Hepatocyte (in vitro differentiated cells): ENCODE measurements around the gene BCAR1. TPM values are rescaled to one million over a fixed set of nuclear protein-coding genes. Genes with fewer than 3 reads are reported as not detected.

Experiments
- DNase-seq: peaks from one replicate; pipeline ENCODE4 v3.0.0-alpha.2; 2016; ENCODE audit warnings: low spot score
- H2AFZ ChIP-seq: fragments of 200-600 bp; sonication (generic); 2 replicates; pipeline ENCODE4 v1.6.0; 2016; ENCODE audit warnings: antibody characterized with exemption, mild to moderate bottlenecking
- H3K27ac ChIP-seq: fragments of 200-600 bp; sonication (generic); 2 replicates; pipeline ENCODE4 v1.5.1; 2016; ENCODE audit warnings: mild to moderate bottlenecking
- H3K27me3 ChIP-seq: fragments of 200-600 bp; sonication (generic); 2 replicates; pipeline ENCODE4 v1.6.1; 2016
- H3K36me3 ChIP-seq: fragments of 200-600 bp; sonication (generic); replicated peaks from 2 replicates; pipeline ENCODE4 v1.5.1; 2016; ENCODE audit warnings: low read depth; ENCODE audit not compliant: insufficient read depth
- H3K4me1 ChIP-seq: fragments of 200-600 bp; sonication (generic); 2 replicates; pipeline ENCODE4 v1.5.1; 2016; ENCODE audit warnings: mild to moderate bottlenecking, moderate library complexity; ENCODE audit not compliant: insufficient read depth
- H3K4me2 ChIP-seq: fragments of 200-600 bp; sonication (generic); 2 replicates; pipeline ENCODE4 v1.6.0; 2016
- H3K4me3 ChIP-seq: fragments of 200-600 bp; sonication (generic); 2 replicates; pipeline ENCODE4 v1.5.1; 2016; ENCODE audit warnings: mild to moderate bottlenecking
- H3K79me2 ChIP-seq: fragments of 200-600 bp; sonication (generic); 2 replicates; pipeline ENCODE4 v1.6.0; 2017; ENCODE audit warnings: mild to moderate bottlenecking
- H3K9me2 ChIP-seq: fragments of 200-600 bp; sonication (generic); replicated peaks from 2 replicates; pipeline ENCODE4 v1.6.0; 2017; ENCODE audit warnings: mild to moderate bottlenecking; ENCODE audit not compliant: insufficient read depth
- H3K9me3 ChIP-seq: fragments of 200-600 bp; sonication (generic); 2 replicates; pipeline ENCODE4 v1.5.1; 2016; ENCODE audit warnings: low read depth, mild to moderate bottlenecking
- H4K20me1 ChIP-seq: fragments of 200-600 bp; sonication (generic); 2 replicates; pipeline ENCODE4 v1.6.0; 2016; ENCODE audit warnings: mild to moderate bottlenecking; ENCODE audit not compliant: insufficient read depth, poor library complexity, severe bottlenecking
- CTCF ChIP-seq: fragments of 200-600 bp; sonication (generic); IDR thresholded peaks from 2 replicates; pipeline ENCODE4 v1.5.1; 2016; ENCODE audit warnings: antibody characterized with exemption, mild to moderate bottlenecking; ENCODE audit not compliant: poor library complexity
- EZH2 ChIP-seq: fragments of 200-600 bp; sonication (generic); IDR thresholded peaks from 2 replicates; pipeline ENCODE4 v1.6.1; 2016; ENCODE audit warnings: antibody characterized with exemption, mild to moderate bottlenecking, borderline replicate concordance
- EZH2phosphoT487 ChIP-seq: fragments of 200-600 bp; sonication (generic); IDR thresholded peaks from one replicate; pipeline ENCODE4 v1.6.1; 2018; ENCODE audit warnings: antibody characterized with exemption, mild to moderate bottlenecking, low read depth, moderate library complexity; ENCODE audit not compliant: unreplicated experiment, severe bottlenecking
- WGBS: methylation state at CpG from one replicate; pipeline ENCODE4 v1.1.6; 2016; ENCODE audit warnings: low lambda C conversion rate; ENCODE audit errors: missing lambda C conversion rate; 5-methylcytosine and 5-hydroxymethylcytosine counted together
- polyA plus RNA-seq: library from polyadenylated mRNA; unstranded; fragments of >200 nt; fragmentation: Nextera tagmentation; extraction: Ambion mirVana; gene quantifications from 2 replicates; pipeline ENCODE4 v1.2.1, GENCODE V29; 2016
- total RNA-seq: library from RNA; depleted of rRNA; stranded (reverse); fragments of >200 nt; gene quantifications from 2 replicates; pipeline ENCODE4 v1.2.3, GENCODE V29; 2014

The BCAR1 gene
- total and polyA plus RNA-seq, 2 experiments from 2014 or later: 77.3 to 112 TPM

- Histone ChIP-seq H3K9me3 (no peaks in the 10 kb centered on the region), H3K36me3 (no peaks in the 10 kb centered on the region), H3K27me3 (no peaks in the 10 kb centered on the region), H4K20me1 (peaks cover 3% of the 10 kb centered on the region), H2AFZ (no peak overlapping the region), H3K79me2 (peaks cover 14% of the 10 kb centered on the region), H3K4me1 (no peaks in the 10 kb centered on the region), H3K27ac (no peak overlapping the region), H3K9me2 (no peaks in the 10 kb centered on the region), H3K4me3 (no peak overlapping the region), H3K4me2 (no peak overlapping the region)
- 95% methylated on average over 16 of the region's 17 CpGs for WGBS
- TF ChIP-seq EZH2 (no peak), CTCF (no peak), EZH2phosphoT487 (no peak)
- DNase-seq: no peak
Measured at GRCh38 chr16:75228143-75228976, 23.1 kb downstream of the BCAR1 start.

- TF ChIP-seq CTCF (no peak), EZH2phosphoT487 (no peak), EZH2 (no peak)
- Histone ChIP-seq H3K27me3 (no peaks in the 10 kb centered on the region), H3K27ac (no peak overlapping the region), H3K4me2 (no peak overlapping the region), H4K20me1 (no peaks in the 10 kb centered on the region), H2AFZ (no peak overlapping the region), H3K9me2 (no peaks in the 10 kb centered on the region), H3K79me2 (peaks cover 7% of the 10 kb centered on the region), H3K9me3 (no peaks in the 10 kb centered on the region), H3K4me3 (no peak overlapping the region), H3K36me3 (no peaks in the 10 kb centered on the region), H3K4me1 (no peaks in the 10 kb centered on the region)
- 94% methylated on average over 18 of the region's 18 CpGs for WGBS
- no peak for DNase-seq
Measured at GRCh38 chr16:75227361-75228142, 23.9 kb downstream of the BCAR1 start.

DNA sequence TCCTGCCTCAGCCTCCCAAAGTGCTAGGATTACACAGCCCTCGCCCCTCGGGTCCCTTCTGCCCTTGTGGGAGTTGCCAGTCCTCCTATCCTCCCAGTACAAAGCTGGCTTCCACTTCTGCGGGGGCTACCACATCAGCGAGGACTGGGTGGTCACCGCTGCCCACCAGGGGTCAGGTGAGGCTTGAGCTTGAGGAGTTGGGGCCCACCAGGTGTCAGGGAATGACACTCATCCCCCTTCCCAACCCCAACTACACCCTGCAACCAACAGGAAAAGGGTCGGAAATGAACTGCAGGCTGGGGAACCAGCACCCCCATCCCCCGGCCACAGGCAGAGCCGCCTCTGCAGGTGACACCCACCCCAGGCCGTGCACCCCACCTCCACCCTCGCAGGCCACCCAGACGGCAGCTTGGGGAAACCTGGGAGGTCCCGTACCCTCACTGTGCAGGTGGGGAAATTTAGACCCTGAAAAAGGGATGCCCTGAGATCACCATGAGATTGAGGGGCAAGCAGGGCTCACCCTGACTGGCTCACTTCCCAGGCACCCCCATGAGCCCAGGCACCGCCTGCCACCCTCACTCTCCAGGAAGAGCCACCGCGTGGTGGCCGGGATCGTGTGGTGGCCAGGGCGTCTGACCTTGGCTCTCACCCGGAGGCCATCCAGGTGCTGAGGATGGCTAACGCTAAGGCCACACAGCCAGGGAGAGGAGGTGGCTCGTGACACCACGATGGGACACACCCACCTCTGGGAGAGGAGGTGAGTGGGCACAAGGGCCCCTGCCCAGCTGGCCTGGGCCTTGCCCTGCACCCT, 24.7 kb downstream of the BCAR1 start:
- Histone ChIP-seq H3K79me2 (peaks cover 4% of the 10 kb centered on the region), H3K4me2 (no peak overlapping the region), H3K4me3 (no peak overlapping the region), H3K27me3 (no peaks in the 10 kb centered on the region), H3K9me3 (no peaks in the 10 kb centered on the region), H3K27ac (no peak overlapping the region), H3K4me1 (no peaks in the 10 kb centered on the region), H4K20me1 (no peaks in the 10 kb centered on the region), H3K9me2 (no peaks in the 10 kb centered on the region), H2AFZ (no peak overlapping the region), H3K36me3 (no peaks in the 10 kb centered on the region)
- 88% methylated on average over 22 of the region's 22 CpGs for WGBS
- TF ChIP-seq CTCF (no peak), EZH2phosphoT487 (no peak), EZH2 (no peak)
- no peak for DNase-seq
